ENCODE data around the gene SPPL2C.
A peak's percentile ranks its signal among the peaks of the same experiment; 100 is the strongest.

Gene SPPL2C

DNA sequence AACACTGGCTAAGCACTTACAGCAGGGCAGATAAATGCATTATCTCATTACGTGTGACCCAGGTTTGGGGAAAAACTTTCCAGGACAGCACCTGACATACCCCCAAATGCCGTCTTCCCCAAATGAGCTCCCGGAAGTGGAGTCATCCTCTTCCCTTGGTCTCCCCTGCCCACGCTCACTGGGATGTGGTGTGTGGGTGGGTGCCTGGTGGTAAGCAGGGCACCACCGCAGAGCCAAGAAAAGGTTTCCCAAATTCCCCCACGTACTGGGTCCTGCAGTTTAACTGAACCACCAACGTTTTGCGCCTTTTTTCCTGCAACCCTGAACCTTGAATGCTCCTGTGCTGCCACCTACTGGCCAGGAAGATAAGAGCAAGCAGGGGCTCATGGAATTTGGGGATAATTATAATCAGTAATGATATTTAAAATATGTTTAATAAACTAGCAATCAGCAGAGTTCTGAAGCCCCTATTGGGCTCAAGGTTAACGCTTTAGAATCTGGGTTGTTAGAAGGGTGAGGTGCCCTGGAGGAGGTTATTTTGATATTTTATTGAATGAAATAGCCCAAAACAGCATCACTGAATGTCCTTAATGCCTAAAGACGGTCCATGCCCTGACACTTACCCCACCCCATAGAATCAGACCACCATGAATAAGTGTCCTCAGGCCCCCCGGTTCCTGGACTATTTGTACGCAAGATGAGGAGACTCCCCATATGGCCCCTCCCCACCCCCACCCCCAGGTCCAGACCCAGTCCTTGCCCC lies 8.0 kb downstream of the SPPL2C start:
- TF ChIP-seq, protein P1, sequence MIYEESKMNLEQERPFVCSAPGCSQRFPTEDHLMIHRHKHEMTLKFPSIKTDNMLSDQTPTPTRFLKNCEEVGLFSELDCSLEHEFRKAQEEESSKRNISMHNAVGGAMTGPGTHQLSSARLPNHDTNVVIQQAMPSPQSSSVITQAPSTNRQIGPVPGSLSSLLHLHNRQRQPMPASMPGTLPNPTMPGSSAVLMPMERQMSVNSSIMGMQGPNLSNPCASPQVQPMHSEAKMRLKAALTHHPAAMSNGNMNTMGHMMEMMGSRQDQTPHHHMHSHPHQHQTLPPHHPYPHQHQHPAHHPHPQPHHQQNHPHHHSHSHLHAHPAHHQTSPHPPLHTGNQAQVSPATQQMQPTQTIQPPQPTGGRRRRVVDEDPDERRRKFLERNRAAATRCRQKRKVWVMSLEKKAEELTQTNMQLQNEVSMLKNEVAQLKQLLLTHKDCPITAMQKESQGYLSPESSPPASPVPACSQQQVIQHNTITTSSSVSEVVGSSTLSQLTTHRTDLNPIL (CRISPR knock-in tag; IDR thresholded peaks at IDR 0.05; ENCODE audit: low read depth), result no peak
- TF ChIP-seq RARB (CRISPR knock-in tag; IDR thresholded peaks at IDR 0.05) (no peak), SNAI2 (CRISPR knock-in tag; IDR thresholded peaks at IDR 0.05) (no peak)
- peak; percentile 80 for ATAC-seq

DNA sequence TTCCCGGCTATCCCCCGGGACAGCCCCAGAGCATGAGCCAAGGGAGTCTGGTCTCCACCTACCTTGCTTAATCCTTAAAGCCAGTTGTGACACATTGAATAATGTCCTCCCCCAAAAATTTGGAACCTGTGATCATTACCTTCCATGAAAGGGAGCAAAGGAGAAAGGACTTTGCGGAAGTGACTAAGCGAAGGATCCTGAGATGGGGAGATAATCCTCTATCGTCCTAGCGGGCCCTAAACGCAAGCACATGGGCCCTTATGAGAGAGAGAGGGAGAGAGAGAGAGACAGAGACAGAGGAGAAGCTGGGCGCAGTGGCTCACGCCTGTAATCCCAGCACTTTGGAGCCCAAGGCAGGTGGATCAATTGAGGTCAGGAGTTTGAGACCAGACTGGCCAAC lies 9.5 kb downstream of the SPPL2C start:
- TF ChIP-seq ARNTL (CRISPR knock-in tag; IDR thresholded peaks at IDR 0.05; ENCODE audit: borderline replicate concordance, low read depth), result no peak
- TF ChIP-seq, protein P2, sequence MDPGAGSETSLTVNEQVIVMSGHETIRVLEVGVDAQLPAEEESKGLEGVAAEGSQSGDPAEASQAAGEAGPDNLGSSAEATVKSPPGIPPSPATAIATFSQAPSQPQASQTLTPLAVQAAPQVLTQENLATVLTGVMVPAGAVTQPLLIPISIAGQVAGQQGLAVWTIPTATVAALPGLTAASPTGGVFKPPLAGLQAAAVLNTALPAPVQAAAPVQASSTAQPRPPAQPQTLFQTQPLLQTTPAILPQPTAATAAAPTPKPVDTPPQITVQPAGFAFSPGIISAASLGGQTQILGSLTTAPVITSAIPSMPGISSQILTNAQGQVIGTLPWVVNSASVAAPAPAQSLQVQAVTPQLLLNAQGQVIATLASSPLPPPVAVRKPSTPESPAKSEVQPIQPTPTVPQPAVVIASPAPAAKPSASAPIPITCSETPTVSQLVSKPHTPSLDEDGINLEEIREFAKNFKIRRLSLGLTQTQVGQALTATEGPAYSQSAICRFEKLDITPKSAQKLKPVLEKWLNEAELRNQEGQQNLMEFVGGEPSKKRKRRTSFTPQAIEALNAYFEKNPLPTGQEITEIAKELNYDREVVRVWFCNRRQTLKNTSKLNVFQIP (CRISPR knock-in tag; IDR thresholded peaks at IDR 0.05; ENCODE audit: borderline replicate concordance, low read depth), result no peak
- TF ChIP-seq, protein P3, sequence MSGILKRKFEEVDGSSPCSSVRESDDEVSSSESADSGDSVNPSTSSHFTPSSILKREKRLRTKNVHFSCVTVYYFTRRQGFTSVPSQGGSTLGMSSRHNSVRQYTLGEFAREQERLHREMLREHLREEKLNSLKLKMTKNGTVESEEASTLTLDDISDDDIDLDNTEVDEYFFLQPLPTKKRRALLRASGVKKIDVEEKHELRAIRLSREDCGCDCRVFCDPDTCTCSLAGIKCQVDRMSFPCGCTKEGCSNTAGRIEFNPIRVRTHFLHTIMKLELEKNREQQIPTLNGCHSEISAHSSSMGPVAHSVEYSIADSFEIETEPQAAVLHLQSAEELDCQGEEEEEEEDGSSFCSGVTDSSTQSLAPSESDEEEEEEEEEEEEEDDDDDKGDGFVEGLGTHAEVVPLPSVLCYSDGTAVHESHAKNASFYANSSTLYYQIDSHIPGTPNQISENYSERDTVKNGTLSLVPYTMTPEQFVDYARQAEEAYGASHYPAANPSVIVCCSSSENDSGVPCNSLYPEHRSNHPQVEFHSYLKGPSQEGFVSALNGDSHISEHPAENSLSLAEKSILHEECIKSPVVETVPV (CRISPR knock-in tag; IDR thresholded peaks at IDR 0.05), result no peak
- no peak for TF ChIP-seq ISL1 (CRISPR knock-in tag; IDR thresholded peaks at IDR 0.05)
- no peak for TF ChIP-seq ZFP3 (CRISPR knock-in tag; IDR thresholded peaks at IDR 0.05)
- no peak for TF ChIP-seq TOX (CRISPR knock-in tag; IDR thresholded peaks at IDR 0.05; ENCODE audit: borderline replicate concordance)
- TF ChIP-seq, protein P4, sequence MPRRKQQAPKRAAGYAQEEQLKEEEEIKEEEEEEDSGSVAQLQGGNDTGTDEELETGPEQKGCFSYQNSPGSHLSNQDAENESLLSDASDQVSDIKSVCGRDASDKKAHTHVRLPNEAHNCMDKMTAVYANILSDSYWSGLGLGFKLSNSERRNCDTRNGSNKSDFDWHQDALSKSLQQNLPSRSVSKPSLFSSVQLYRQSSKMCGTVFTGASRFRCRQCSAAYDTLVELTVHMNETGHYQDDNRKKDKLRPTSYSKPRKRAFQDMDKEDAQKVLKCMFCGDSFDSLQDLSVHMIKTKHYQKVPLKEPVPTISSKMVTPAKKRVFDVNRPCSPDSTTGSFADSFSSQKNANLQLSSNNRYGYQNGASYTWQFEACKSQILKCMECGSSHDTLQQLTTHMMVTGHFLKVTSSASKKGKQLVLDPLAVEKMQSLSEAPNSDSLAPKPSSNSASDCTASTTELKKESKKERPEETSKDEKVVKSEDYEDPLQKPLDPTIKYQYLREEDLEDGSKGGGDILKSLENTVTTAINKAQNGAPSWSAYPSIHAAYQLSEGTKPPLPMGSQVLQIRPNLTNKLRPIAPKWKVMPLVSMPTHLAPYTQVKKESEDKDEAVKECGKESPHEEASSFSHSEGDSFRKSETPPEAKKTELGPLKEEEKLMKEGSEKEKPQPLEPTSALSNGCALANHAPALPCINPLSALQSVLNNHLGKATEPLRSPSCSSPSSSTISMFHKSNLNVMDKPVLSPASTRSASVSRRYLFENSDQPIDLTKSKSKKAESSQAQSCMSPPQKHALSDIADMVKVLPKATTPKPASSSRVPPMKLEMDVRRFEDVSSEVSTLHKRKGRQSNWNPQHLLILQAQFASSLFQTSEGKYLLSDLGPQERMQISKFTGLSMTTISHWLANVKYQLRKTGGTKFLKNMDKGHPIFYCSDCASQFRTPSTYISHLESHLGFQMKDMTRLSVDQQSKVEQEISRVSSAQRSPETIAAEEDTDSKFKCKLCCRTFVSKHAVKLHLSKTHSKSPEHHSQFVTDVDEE (CRISPR knock-in tag; IDR thresholded peaks at IDR 0.05), result no peak
- no peak for TF ChIP-seq ZFP30 (CRISPR knock-in tag; IDR thresholded peaks at IDR 0.05)
- no peak for TF ChIP-seq RARB (CRISPR knock-in tag; IDR thresholded peaks at IDR 0.05)
- TF ChIP-seq OSR1 (CRISPR knock-in tag; IDR thresholded peaks at IDR 0.05), result no peak
- TF ChIP-seq PPARA (CRISPR knock-in tag; IDR thresholded peaks at IDR 0.05; ENCODE audit: borderline replicate concordance), result no peak
- TF ChIP-seq TCF4 (CRISPR knock-in tag; IDR thresholded peaks at IDR 0.05; ENCODE audit: borderline replicate concordance), result no peak
- no peak for TF ChIP-seq ESRRG (CRISPR knock-in tag; IDR thresholded peaks at IDR 0.05)
- no peak for TF ChIP-seq ZNF8 (CRISPR knock-in tag; IDR thresholded peaks at IDR 0.05)
- TF ChIP-seq BACH2 (CRISPR knock-in tag; IDR thresholded peaks at IDR 0.05; ENCODE audit: borderline replicate concordance), result no peak
- ATAC-seq, result no peak

DNA sequence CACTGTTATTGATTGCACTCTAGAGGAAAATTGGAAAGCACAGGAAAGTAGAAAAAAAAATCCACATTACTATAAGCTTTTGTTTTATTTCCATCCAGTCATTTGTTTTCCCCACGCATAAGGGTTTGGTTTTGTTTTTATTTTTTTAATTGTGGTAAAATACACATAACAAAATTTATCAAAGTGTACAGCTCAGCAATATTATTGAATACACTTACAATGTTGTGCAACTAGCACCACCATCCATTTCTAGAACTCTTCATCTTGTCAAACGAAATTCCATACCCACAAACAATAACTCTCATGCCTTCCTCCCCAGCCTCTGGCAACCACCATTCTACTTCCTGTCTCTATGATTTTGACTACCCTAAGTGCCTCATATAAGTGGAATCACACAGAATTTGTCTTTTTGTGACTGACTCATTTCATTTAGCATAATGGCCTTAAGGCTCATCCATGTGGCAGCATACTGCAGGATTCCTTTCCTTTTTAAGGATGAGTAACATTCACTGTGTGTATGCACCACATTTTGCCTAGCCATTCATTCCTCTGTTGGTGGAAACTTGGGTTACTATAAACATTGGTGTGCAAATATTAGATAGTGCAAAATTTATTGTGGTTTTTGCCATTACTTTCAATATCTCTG lies 11.1 kb downstream of the SPPL2C start:
- no peak for ATAC-seq
- TF ChIP-seq TCF4 (CRISPR knock-in tag; IDR thresholded peaks at IDR 0.05; ENCODE audit: borderline replicate concordance) (no peak), ZC3H10 (CRISPR knock-in tag; IDR thresholded peaks at IDR 0.05) (no peak), ZNF8 (CRISPR knock-in tag; IDR thresholded peaks at IDR 0.05) (no peak), SNAI2 (CRISPR knock-in tag; IDR thresholded peaks at IDR 0.05) (no peak), OSR1 (CRISPR knock-in tag; IDR thresholded peaks at IDR 0.05) (no peak), TOX (CRISPR knock-in tag; IDR thresholded peaks at IDR 0.05; ENCODE audit: borderline replicate concordance) (no peak), ISL1 (CRISPR knock-in tag; IDR thresholded peaks at IDR 0.05) (no peak), ZFP3 (CRISPR knock-in tag; IDR thresholded peaks at IDR 0.05) (no peak), ZFP30 (CRISPR knock-in tag; IDR thresholded peaks at IDR 0.05) (no peak), ZNF70 (CRISPR knock-in tag; IDR thresholded peaks at IDR 0.05) (no peak), PPARA (CRISPR knock-in tag; IDR thresholded peaks at IDR 0.05; ENCODE audit: borderline replicate concordance) (no peak), GLIS3 (CRISPR knock-in tag; IDR thresholded peaks at IDR 0.05) (no peak), BACH2 (CRISPR knock-in tag; IDR thresholded peaks at IDR 0.05; ENCODE audit: borderline replicate concordance) (no peak)
- TF ChIP-seq, protein P3 (CRISPR knock-in tag; IDR thresholded peaks at IDR 0.05), result no peak
- TF ChIP-seq, protein P1 (CRISPR knock-in tag; IDR thresholded peaks at IDR 0.05; ENCODE audit: low read depth), result no peak
- TF ChIP-seq, protein P2 (CRISPR knock-in tag; IDR thresholded peaks at IDR 0.05; ENCODE audit: borderline replicate concordance, low read depth), result no peak
